COLO829 (cell line): ENCODE data around the gene RIPPLY2.
A peak's percentile ranks its signal among the peaks of the same experiment; 100 is the strongest.
"Not testable (repeated sequence)": the region's sequence is repeated elsewhere in the genome, so short reads cannot be mapped to it uniquely, and the experiment has no call there.

Source experiments
- DNase-seq: peaks from one replicate; pipeline ENCODE4 v3.0.0; 2012; ENCODE audit warnings: low spot score

The RIPPLY2 gene

GRCh38 chr6:83853178-83854000 is at the start of gene RIPPLY2:
RIPPLY2 (plus strand) TSS chr6:83853360; CDS start chr6:83853417, 57 bp downstream.
- DNase-seq = no peak

GRCh38 chr6:83803492-83803891 is 49.7 kb upstream of the RIPPLY2 start:
- DNase-seq = not testable (repeated sequence)

GRCh38 chr6:83804886-83805285 is 48.3 kb upstream of the RIPPLY2 start:
- no peak for DNase-seq

- no peak for DNase-seq
These were observed 45.2 kb upstream of the RIPPLY2 start for GRCh38 chr6:83808005-83808404.

GRCh38 chr6:83808926-83809325 is 44.2 kb upstream of the RIPPLY2 start:
- no peak for DNase-seq

DNA sequence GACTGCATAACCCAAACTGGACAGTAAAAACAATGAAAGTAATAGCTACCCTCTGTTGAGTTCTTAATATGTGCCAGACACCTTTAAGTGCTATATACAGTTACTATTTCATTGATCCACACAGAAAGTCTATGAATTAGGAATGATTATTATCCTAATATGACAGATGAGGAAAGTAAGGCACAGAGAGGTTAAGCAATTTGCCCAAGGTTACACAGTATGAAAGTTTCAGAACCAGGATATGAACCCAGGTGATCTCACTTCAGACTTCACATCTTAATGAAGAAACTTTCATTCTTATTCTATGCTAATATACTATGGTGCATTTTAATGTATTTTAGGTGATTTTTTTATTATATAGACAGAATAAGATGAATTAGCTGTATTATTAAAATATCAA is 40.6 kb upstream of the RIPPLY2 start:
- DNase-seq = no peak

DNA sequence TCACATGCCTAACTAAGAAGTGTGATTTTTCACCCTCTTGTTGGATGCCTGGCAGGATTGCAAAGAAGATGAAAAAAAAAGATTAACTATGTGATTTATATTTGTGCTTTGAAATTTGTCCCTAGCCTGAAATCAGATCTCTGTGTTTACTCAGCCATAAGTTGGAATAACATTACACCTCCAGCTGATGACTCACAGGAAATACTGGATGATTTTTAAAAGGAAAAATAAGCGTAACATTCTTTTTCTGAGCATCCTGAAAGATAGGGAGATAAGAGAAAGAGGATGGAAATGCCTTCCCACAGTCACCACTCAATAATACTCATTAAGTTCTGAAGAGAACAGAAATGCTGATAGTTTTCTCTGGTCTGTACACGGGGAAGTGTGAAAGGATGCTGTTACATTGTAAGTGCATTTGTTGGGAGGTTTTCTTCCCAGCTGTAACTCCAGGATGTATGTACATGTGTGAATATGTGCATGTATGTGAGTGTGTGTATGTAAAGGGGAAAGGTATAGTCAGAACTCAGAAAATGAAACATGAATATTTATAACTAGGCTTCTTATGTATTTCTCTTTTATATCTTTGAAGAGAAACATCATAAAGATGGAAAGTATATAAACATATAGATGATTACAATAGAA is 37.4 kb upstream of the RIPPLY2 start:
- DNase-seq = peak; percentile 31

DNA sequence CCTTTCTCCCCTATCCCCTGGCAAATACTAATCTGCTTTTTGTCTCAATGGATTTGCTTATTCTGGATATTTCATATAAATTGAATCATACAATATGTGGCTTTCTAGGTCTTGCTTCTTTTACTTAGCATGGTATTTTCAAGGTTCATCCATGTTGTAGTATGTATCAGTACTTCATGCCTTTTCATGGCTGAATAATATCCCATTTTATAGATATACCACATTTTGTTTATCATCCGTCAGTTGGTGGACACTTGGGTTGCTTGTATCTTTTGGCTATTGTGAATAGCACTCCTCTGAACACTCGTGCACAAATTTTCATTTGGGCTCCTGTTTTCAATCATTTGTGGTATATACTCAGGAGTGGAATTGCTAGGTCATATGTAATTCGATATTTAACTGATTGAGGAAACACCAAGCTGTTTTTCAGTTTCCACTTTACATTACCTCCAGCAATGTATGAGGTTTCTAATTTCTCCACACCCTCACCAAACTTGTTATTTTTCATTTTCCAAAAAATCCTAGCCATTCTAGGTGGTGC is 30.5 kb upstream of the RIPPLY2 start:
- no peak for DNase-seq

DNA sequence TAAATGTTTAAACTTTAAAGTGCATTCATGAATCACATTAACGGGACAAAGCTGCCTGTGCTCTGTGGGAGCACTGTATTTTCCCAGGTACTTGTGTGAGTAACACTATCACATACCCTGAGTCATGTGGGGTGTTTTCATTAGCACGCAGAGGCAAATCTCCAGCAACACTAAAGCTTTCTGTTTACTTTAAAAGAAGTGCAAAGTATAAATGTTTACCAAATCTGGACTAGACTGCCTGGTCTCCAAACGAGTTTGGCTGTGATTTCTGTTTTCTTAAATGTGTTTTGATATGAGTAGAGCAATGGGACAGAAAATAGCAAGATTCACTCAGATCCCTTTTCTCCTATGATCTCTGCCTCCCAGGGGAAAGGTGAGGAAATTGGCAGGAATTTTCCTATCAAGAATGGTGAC is 28.8 kb upstream of the RIPPLY2 start:
- DNase-seq = no peak

DNA sequence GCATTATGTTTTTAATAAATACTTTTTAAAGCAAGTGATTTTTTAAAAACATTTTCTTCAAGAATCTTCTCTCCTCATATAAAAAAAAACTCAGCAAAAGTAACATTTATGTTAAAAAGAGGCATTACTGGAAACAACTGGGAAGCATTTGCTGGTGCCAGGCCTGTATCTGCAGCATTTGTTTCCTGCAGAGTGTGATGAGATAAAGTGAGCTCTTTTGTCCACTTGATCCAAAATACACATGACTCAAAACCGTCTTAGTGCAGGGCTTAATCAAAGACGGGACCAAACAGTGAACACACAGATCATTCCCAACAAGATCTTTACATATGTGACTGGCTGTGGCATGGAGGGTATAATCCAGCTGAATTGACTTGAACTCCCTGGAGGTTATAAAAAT is 28.3 kb upstream of the RIPPLY2 start:
- no peak for DNase-seq

DNA sequence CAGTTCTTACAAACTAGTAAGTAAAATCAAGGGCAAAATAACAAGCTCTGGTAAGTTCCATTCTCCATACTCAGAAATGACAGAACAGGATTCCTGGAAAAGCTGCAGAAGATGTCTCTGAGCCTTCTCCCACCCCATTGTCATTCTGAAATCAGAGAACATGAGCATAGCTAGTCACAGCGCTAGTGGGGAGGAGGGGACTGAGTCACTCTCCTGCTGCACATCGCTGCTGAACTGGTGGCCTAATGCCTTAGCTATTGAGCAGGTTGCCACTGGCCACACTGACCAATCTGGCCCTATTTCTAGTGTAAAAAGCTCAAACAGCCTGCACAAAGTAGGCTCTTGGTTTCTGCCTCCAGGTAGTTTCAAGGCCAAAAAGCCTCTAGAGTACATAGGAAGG is 26.1 kb upstream of the RIPPLY2 start:
- DNase-seq = no peak

DNA sequence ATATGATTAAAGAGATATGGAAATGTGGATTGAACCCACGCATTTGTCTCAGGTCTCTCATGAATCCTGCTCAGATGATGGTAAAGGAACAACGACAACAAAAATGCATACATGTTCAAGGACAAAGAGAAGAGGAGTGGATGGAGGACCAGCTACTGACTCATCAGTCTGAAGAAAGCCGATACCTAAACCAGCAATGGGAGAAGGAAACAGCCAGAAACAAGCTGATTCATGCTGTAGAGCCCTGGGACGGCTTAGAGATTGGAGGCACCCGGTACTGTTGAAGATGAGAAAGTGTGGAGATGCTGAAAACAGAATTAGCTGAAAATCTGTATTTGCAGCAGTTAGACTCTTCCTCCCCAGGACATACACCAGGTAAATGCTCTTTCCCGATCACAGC is 14.4 kb upstream of the RIPPLY2 start:
- DNase-seq = no peak

- no peak for DNase-seq
These were observed 9.0 kb upstream of the RIPPLY2 start for GRCh38 chr6:83844170-83844569.

DNA sequence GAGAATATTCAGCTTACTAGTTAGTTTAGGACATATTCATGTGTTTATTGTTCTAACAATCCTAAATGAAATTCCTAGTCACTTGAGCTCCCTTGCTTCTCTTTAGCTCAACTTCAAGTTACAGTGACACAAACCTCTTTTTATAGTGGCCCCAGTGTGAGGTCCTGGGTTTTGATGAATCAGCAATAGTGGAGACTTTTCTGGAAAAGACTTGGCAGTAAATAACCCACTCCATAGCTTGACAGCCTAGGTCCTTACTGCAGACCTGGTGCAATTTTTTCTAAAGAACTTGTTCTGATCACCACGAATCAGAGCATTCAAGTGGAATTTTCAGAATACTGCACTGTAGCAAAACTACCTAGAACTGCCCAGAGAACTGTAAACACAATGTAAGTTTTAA is 6.9 kb upstream of the RIPPLY2 start:
- no peak for DNase-seq

DNA sequence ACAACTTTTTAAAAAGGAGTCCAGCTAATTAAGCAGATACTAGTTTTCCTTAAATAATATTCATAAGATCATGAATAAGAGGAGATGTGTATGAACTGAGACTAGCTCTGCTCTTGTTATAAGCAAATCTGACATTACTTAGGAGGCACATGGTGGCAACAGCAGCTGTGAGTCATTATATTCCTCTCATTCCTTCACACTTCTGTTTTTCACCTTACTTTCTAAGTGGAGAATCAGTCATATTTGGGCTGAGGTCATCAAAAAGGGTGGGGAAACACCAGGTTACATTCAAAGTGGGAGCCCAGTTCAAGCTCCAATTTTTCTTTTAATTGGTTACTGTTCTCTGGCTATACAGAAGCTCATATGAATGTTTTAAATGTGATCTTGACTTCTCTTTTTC is 6.0 kb upstream of the RIPPLY2 start:
- no peak for DNase-seq

- no peak for DNase-seq
These were observed 4.0 kb upstream of the RIPPLY2 start for GRCh38 chr6:83849127-83849526.

DNA sequence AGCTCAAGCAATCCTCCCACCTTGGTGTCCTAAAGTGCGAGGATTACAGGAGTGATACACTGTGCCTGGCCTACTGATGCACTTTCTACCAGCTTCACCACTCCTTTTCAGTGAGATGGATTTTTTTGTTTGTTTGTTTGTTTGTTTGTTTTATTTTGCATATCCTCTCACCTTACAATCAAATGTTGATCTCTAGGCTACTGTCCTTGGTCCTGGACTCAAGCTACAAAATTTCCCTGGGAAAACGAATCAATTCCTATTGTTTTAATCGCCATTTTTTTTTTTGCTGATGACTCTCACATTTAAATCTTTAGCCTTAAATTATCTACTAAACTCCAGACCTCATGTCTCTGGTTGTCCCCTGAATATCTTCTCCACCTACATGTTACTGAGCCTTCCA is 3.5 kb upstream of the RIPPLY2 start:
- no peak for DNase-seq

GRCh38 chr6:83852528-83853177 is 507 bp upstream of the RIPPLY2 start:
- no peak for DNase-seq

DNA sequence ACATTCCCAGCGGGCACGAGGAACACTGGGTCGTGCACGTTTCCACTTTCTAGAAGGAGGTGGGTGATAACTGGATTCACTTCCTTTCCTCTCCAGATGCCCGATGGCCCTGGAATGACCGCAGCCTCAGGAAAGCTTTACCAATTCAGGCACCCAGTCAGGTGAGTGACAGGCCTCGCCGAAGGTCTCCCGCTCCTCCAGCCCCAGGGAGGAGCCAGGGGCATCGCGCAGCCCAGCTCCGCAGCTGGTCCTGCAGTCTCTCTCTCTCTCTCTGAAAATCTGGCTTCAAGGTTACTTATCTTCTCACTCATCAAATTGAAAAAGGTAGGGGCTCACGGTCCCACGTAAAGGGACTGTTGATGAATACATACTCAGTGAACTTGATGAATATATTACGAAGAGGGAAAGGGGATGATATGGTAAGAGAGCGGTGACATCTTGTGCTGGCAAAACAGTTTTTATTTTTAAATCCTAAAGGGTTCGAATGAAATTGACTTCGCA is 891 bp downstream of the RIPPLY2 start:
- no peak for DNase-seq

DNA sequence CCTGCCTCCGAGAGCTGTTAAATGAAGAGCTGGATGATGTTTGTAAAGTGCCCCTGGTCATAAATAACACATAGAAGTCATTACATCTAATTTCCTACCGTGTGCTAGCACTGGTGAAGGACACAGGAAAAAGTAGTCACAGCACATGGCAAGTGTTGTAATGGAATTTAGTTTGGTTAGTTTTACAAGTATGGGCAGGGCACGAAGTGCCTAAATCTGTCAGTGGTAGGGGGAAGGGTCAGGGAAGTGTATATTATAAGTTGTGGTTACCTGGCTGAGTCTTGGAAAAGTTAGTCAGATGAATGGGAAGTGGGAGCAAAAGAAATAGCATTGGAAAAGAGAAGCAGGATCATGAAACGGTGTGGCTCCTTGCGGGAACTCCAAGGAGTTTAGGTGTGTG is 1.6 kb downstream of the RIPPLY2 start:
- DNase-seq = no peak

DNA sequence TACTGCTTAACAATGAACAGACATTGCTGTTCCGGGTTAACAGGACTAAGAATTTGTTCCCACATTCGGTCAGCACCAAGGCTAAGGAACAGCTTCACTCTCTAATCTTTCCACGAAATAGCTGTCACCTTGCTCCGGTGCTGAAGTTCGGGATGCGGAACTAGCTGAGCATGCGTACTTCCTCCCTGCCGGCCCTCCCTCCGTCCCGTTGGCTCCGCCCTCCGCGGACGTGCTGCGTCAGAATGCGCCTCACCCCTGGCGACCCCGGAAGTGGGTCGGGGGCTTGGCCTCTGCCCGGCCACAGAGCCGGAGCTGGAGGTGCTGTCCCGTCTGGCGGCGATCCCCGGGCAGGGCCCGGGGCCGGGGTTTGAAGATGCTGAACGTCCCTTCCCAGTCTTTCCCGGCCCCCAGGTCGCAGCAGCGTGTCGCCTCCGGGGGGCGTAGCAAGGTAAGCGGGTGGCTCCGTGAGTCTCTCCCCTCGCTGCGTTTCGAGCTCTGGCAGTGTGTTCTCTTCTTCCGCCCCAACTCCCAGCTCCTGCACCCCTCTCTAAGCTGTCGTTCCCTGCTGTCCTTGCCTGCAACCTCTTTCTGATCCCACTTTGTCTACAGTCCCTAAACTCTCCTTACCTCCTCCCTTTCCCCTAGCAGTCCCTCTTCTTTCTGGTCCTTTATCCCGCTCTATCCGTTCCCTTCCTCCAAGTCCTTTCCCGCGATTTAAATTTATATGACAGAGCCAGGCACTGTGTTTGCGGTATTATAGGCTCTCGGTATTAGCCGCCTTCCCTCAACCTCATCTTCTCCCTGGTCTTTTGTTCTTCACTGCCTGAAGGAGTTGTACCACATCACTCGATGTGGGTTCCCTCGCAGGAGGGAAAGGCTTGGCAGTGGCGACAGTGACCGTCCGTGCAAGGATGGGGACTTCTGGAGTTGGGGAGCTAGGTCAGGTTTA is 6.5 kb downstream of the RIPPLY2 start, which contains the start of gene CYB5R4:
TSS of gene CYB5R4 (plus strand) at position 280 of the 949 bp plus-strand sequence. CDS start at position 374, 94 bp downstream.
- peak; percentile 98 for DNase-seq
